Pancreas (tissue), 10 donors: Measurements from ENCODE around the gene GPR143. TPM values are rescaled to one million over a fixed set of nuclear protein-coding genes. Genes with fewer than 3 reads are reported as not detected.
A peak's percentile ranks its signal among the peaks of the same experiment; 100 is the strongest.

ENCODE experiments used
- ATAC-seq, 4 donors: fragments of 200-7000 bp; cut with Tn5 transposase; one replicate each; pipeline versions ENCODE4 v1.8.0 to v1.9.1; 2020; ENCODE audit warnings: mild to moderate bottlenecking in 4 of 4, moderate library complexity in 4 of 4
- DNase-seq, 6 donors: peaks; one replicate each; pipeline ENCODE4 v3.0.0-alpha.2; 2020
- FAIRE-seq: peaks from 2 replicates; lab custom pipeline; 2012; peaks lifted over from hg19 to GRCh38; lab: Jason Lieb, UNC
- H3K27ac ChIP-seq, 4 donors: fragments of 200-600 bp; sonication (generic); 1 replicate in 3 of 4; 2 replicates in 1 of 4; pipeline versions ENCODE4 v1.5.0 to v1.8.0; 2020
- H3K27me3 ChIP-seq, 4 donors: fragments of 200-600 bp; one replicate each; pipeline ENCODE4 v1.8.0; 2021
- H3K36me3 ChIP-seq, 3 donors: fragments of 200-600 bp; sonication (generic) in 1 of 3; one replicate each; pipeline versions ENCODE4 v1.5.0 to v1.8.0; 2020 to 2021
- H3K4me1 ChIP-seq, 3 donors: fragments of 200-600 bp; one replicate each; pipeline ENCODE4 v1.8.0; 2021
- H3K4me3 ChIP-seq, 4 donors: fragments of 200-600 bp; sonication (generic) in 2 of 4; one replicate each; pipeline versions ENCODE4 v1.5.0 to v1.8.0; 2020 to 2021
- H3K9me3 ChIP-seq, 4 donors: fragments of 200-600 bp; one replicate each; pipeline ENCODE4 v1.8.0; 2021
- CTCF ChIP-seq, 4 donors: fragments of 200-600 bp; sonication (generic) in 3 of 4; IDR thresholded peaks; one replicate each; pipeline versions ENCODE4 v1.5.0 to v1.8.0; 2021; ENCODE audit warnings: antibody characterized with exemption in 4 of 4
- WGBS, 2 donors: extraction: QIAGEN DNeasy Blood & Tissue Kit; methylation state at CpG; one replicate each; pipeline ENCODE4 v1.1.7; 2013; 5-methylcytosine and 5-hydroxymethylcytosine counted together
- intact Hi-C, 3 donors: fragments of 100-400 bp; cut with DNase I; formaldehyde crosslinking; loops; one replicate each; pipeline versions ENCODE4 v1.11.1 to v1.14.2; 2022
- polyA plus RNA-seq, 2 donors: library from polyadenylated mRNA; stranded (reverse); fragments of 200-250 nt; gene quantifications; one replicate each; pipeline ENCODE4 v1.2.3, GENCODE V29; 2013
- total RNA-seq, 6 donors: library from RNA; stranded (reverse); fragmentation: NEBNext Ultra II Directional in 4 of 6; extraction: Animal tissue kit (Norgen Biotek cat#: 25700) in 4 of 6; gene quantifications; one replicate each; pipeline versions ENCODE4 v1.2.1 to v1.2.4, GENCODE V29; 2021 to 2023
- donor health status: healthy with polysubstance abuse.
- donor health status: DM: no; HTN: no; CAD: no; lungs with moderate emphysema.
- donor health status: DM: no; HTN: no; CAD: no.
- donor health status: control.
- donor health status: control.
- donor health status: Bipolar disorder and iron deficiency.
- donor health status: DM: yes; HTN: yes; CAD: no.
- donor health status: DM: no; HTN: no; CAD: no.
- donor health status: DM: no; HTN: no; CAD: no.
- donor health status: DM: yes; HTN: yes; CAD: no.

GPR143 gene
- total and polyA plus RNA-seq, 8 donors, result 0.60 to 1.9 (median 1.1) TPM

- intact Hi-C loops, result no loop called here
- Histone ChIP-seq H3K36me3 (no peaks in the 10 kb centered on the region), H3K4me3 (no peak overlapping the region), H3K27me3 (no peaks in the 10 kb centered on the region), H3K4me1 (no peaks in the 10 kb centered on the region), H3K27ac (no peak overlapping the region), H3K9me3 (no peaks in the 10 kb centered on the region)
- no peak for FAIRE-seq
- ATAC-seq, result no peak
- no peak for DNase-seq
- no peak for TF ChIP-seq CTCF (IDR thresholded peaks at IDR 0.05)
- WGBS, 2 donors, result 95 to 98% methylated on average over 21 of the region's 21 CpGs
Observed at GRCh38 chrX:9717376-9717775, 48.3 kb downstream of the GPR143 start.

GRCh38 chrX:9710332-9710731 lies 55.3 kb downstream of the GPR143 start:
- intact Hi-C loops, result no loop called here

DNA sequence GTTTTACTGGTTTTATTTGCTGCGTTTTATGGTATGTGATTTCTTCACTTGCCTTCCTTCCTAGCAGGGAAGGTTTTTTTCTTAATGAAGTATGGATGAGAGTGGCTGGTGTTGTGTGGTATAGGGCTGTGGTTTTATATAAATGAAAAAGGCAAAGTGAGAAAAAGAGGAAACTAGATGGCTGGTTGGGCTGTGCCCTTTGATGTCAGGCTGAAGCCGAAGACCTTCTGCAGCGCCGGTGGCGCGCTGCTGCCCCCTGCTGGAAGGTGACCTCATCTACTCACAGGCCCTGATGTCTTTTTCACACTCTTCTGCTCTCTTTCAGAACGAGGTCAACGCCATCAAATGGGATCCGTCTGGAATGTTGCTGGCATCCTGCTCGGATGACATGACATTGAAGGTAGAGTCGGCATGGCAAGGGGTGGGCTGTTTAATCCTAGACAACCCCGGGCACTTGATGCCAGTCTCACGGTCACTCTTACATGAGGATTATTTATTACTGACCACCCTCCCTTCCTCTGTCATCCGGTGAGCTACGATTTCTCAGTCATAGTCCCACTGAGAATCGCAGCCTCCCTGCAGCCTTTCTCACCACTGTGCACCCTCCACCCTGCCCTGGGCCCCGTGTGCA lies 56.6 kb downstream of the GPR143 start:
- peak; percentile 72 to 89 (median 78) for TF ChIP-seq CTCF (IDR thresholded peaks at IDR 0.05)
- peaks cover 0 to 6% (median 0%) of the 10 kb centered on the region in 3 donors for H3K36me3 ChIP-seq
- no peaks in the 10 kb centered on the region for H3K4me1 ChIP-seq
- H3K27ac ChIP-seq, result no peak overlapping the region
- peak; percentile 92 to 98 (median 95) for ATAC-seq
- intact Hi-C loops, result no loop called here
- H3K4me3 ChIP-seq, result no peak overlapping the region
- peak; percentile 95 for FAIRE-seq
- WGBS, 2 donors, result 24 to 26% methylated on average over 17 of the region's 17 CpGs
- H3K27me3 ChIP-seq, result no peaks in the 10 kb centered on the region
- no peaks in the 10 kb centered on the region for H3K9me3 ChIP-seq
- peak; percentile 47 to 94 (median 79) for DNase-seq

More at GRCh38 chrX:9710332-9710731, 55.3 kb downstream of the GPR143 start:
- Histone ChIP-seq H3K4me1 (no peaks in the 10 kb centered on the region), H3K27me3 (no peaks in the 10 kb centered on the region), H3K36me3 (peaks cover 0 to 6% (median 0%) of the 10 kb centered on the region in 3 donors), H3K27ac (no peak overlapping the region), H3K4me3 (no peak overlapping the region), H3K9me3 (no peaks in the 10 kb centered on the region)
- no peak for TF ChIP-seq CTCF (IDR thresholded peaks at IDR 0.05)
- FAIRE-seq, result peak; percentile 61
- ATAC-seq, result no peak
- DNase-seq, result no peak
- 84 to 95% methylated on average over 8 of the region's 8 CpGs for WGBS, 2 donors

DNA sequence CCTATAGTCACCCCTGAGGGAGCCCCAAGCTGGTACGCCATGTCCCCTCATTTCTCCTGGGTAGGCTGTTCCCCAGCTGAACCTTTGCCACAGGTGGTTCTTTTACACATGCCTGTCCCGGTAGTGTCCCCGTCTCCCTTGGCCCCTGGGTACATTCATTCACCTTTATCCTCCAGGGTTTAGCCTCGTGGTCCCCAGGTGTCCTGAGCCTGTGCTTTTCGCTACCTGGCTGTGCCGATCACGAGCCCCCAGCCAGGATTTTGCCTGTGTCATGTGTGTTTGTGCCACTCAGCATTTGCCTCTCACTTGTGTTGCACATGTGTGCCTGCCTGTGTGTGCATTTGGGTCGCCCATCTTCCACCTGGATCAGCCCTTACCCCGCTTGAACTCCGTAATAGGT lies 57.6 kb downstream of the GPR143 start:
- WGBS, 2 donors, result 86 to 90% methylated on average over 10 of the region's 10 CpGs
- intact Hi-C loops, result no loop called here
- Histone ChIP-seq H3K4me3 (no peak overlapping the region), H3K4me1 (no peaks in the 10 kb centered on the region), H3K27ac (no peak overlapping the region), H3K36me3 (peaks cover 0 to 6% (median 0%) of the 10 kb centered on the region in 3 donors), H3K9me3 (no peaks in the 10 kb centered on the region), H3K27me3 (no peaks in the 10 kb centered on the region)
- FAIRE-seq (no peak), ATAC-seq (no peak), DNase-seq (no peak)
- TF ChIP-seq CTCF (IDR thresholded peaks at IDR 0.05), result no peak

DNA sequence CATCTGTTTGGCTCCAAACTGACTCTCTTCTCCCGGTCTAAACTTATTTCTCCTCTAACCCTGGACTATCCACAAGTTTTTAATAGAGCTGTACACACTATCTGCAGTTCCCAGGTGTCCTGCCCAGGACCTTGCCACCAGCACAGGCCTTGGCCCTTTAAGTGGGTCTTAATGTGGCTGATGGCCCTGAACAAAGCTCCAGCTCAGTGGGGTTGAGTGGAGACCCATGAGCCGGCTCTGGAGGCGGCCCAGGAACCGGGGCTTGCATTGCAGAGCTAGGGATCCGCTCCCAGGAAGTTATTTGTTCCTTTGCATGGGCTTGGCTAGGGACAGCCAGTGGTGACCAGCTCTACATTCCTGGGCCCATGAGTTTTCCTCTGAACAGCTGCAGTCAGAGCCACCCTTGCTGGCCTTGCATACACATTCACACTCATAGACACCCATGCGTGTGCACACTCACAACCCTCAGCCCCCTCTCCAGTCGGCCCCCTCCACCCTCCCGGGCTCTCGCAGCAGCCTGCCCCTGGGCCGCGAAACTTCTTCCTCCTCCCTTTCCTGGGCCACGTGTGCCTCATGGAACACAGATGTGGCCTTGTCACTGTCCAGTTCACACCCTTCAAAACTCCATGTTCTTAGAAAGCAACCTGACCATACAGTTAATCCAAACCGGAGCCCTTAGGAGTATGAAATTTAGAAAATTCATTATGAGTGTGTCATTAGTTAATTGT lies 58.2 kb downstream of the GPR143 start:
- DNase-seq (no peak), FAIRE-seq (no peak), ATAC-seq (no peak)
- H3K4me1 ChIP-seq, result no peaks in the 10 kb centered on the region
- 72 to 81% methylated on average over 13 of the region's 13 CpGs for WGBS, 2 donors
- intact Hi-C loops, result no loop called here
- peaks cover 0 to 6% (median 0%) of the 10 kb centered on the region in 3 donors for H3K36me3 ChIP-seq
- no peak for TF ChIP-seq CTCF (IDR thresholded peaks at IDR 0.05)
- H3K27me3 ChIP-seq, result no peaks in the 10 kb centered on the region
- no peaks in the 10 kb centered on the region for H3K9me3 ChIP-seq
- no peak overlapping the region for H3K4me3 ChIP-seq
- no peak overlapping the region for H3K27ac ChIP-seq
